Smooth muscle cell (in vitro differentiated cells): ENCODE measurements around the gene SAMSN1. TPM values are rescaled to one million over a fixed set of nuclear protein-coding genes. Genes with fewer than 3 reads are reported as not detected.

Experiments
- DNase-seq: peaks from one replicate; lab custom pipeline; 2025; ENCODE audit not compliant: unreplicated experiment; lab: John Stamatoyannopoulos, UW
- H2AFZ ChIP-seq: fragments of 200-600 bp; sonication (generic); 2 replicates; pipeline ENCODE4 v1.6.0; 2016; ENCODE audit warnings: antibody characterized with exemption, low read depth, mild to moderate bottlenecking
- H3F3A ChIP-seq: fragments of 200-600 bp; sonication (generic); 2 replicates; pipeline ENCODE4 v1.6.0; 2017; ENCODE audit warnings: antibody characterized with exemption, low read depth
- H3K27ac ChIP-seq: fragments of 200-600 bp; sonication (generic); 2 replicates; pipeline ENCODE4 v1.5.1; 2016; ENCODE audit warnings: low read depth, mild to moderate bottlenecking
- H3K27me3 ChIP-seq: fragments of 200-600 bp; sonication (generic); 2 replicates; pipeline ENCODE4 v1.6.1; 2016; ENCODE audit warnings: low read depth, mild to moderate bottlenecking
- H3K36me3 ChIP-seq: fragments of 200-600 bp; sonication (generic); 2 replicates; pipeline ENCODE4 v1.5.1; 2016; ENCODE audit warnings: low read depth
- H3K4me1 ChIP-seq: fragments of 200-600 bp; sonication (generic); 2 replicates; pipeline ENCODE4 v1.5.1; 2016; ENCODE audit warnings: low read depth
- H3K4me2 ChIP-seq: fragments of 200-600 bp; sonication (generic); 2 replicates; pipeline ENCODE4 v1.6.0; 2016; ENCODE audit warnings: mild to moderate bottlenecking
- H3K4me3 ChIP-seq: fragments of 200-600 bp; sonication (generic); 2 replicates; pipeline ENCODE4 v1.5.1; 2016; ENCODE audit warnings: mild to moderate bottlenecking
- H3K79me2 ChIP-seq: fragments of 200-600 bp; sonication (generic); 2 replicates; pipeline ENCODE4 v1.6.0; 2016; ENCODE audit warnings: low read depth, mild to moderate bottlenecking
- H3K9ac ChIP-seq: fragments of 200-600 bp; sonication (generic); 2 replicates; pipeline ENCODE4 v1.6.0; 2016; ENCODE audit warnings: low read depth
- H3K9me3 ChIP-seq: fragments of 200-600 bp; sonication (generic); replicated peaks from 2 replicates; pipeline ENCODE4 v1.5.1; 2016; ENCODE audit warnings: low read depth
- H4K20me1 ChIP-seq: fragments of 200-600 bp; sonication (generic); 2 replicates; pipeline ENCODE4 v1.6.0; 2016; ENCODE audit warnings: low read depth
- WGBS: methylation state at CpG from one replicate; pipeline ENCODE4 v1.1.7; 2016; ENCODE audit warnings: low lambda C conversion rate; 5-methylcytosine and 5-hydroxymethylcytosine counted together
- polyA plus RNA-seq: library from polyadenylated mRNA; unstranded; fragments of >200 nt; fragmentation: Nextera tagmentation; extraction: Ambion mirVana; gene quantifications from 2 replicates; pipeline ENCODE4 v1.2.1, GENCODE V29; 2016
- total RNA-seq: library from RNA; depleted of rRNA; stranded (reverse); fragments of >200 nt; gene quantifications from 2 replicates; pipeline ENCODE4 v1.2.3, GENCODE V29; 2014
- TF ChIP-seq, protein P1 (sequence below): fragments of 200-600 bp; sonication (generic); IDR thresholded peaks from 2 replicates; pipeline ENCODE4 v1.5.1; 2017; ENCODE audit warnings: borderline replicate concordance, mild to moderate bottlenecking, antibody characterized with exemption; ENCODE audit not compliant: insufficient read depth, poor library complexity, severe bottlenecking

The SAMSN1 gene
- total and polyA plus RNA-seq, 2 experiments from 2014 or later: 0.13 TPM; not detected in 1

DNA sequence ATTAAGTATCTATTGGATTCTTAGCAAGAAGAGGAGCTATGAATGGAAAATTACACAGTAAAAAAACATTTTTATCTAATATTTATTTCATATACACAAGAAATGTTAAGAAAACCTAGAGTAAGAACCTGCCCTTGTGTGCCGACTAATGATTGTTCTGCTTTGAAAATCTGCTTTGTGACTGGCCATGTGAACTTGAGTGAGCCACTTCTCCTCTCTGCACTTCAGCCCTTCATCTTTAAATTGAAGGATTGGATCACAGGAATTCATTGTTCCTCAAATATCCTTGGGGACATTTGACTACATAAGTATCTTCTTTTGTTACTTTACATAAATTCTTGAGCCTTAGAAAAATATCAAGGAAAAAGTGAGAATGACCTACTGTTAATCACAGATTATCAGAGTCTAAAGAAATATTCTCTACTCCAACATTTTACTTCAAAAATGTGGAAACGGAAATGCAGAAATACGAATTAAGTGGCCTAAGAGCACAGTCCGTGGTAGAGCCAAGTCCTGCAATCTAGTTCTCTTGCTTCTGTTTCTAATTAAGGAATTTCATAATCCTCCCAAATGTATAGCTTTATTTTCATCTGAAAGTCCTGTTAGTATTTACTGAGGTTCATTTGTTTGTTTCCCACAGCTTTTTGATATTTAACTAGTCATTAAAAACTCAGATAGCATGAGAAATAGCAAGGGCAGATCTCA, 46.3 kb upstream of the SAMSN1 start:
- Histone ChIP-seq H3F3A (no peaks in the 10 kb centered on the region), H4K20me1 (no peaks in the 10 kb centered on the region), H3K79me2 (no peaks in the 10 kb centered on the region), H3K4me3 (no peak overlapping the region), H2AFZ (no peak overlapping the region), H3K9ac (no peak overlapping the region), H3K9me3 (no peaks in the 10 kb centered on the region), H3K4me2 (no peak overlapping the region), H3K27me3 (no peaks in the 10 kb centered on the region), H3K27ac (no peak overlapping the region), H3K36me3 (no peaks in the 10 kb centered on the region), H3K4me1 (no peaks in the 10 kb centered on the region)
- DNase-seq: no peak
- TF ChIP-seq, protein P1, sequence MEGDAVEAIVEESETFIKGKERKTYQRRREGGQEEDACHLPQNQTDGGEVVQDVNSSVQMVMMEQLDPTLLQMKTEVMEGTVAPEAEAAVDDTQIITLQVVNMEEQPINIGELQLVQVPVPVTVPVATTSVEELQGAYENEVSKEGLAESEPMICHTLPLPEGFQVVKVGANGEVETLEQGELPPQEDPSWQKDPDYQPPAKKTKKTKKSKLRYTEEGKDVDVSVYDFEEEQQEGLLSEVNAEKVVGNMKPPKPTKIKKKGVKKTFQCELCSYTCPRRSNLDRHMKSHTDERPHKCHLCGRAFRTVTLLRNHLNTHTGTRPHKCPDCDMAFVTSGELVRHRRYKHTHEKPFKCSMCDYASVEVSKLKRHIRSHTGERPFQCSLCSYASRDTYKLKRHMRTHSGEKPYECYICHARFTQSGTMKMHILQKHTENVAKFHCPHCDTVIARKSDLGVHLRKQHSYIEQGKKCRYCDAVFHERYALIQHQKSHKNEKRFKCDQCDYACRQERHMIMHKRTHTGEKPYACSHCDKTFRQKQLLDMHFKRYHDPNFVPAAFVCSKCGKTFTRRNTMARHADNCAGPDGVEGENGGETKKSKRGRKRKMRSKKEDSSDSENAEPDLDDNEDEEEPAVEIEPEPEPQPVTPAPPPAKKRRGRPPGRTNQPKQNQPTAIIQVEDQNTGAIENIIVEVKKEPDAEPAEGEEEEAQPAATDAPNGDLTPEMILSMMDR: no peak
- 79% methylated on average over 4 of the region's 4 CpGs for WGBS

DNA sequence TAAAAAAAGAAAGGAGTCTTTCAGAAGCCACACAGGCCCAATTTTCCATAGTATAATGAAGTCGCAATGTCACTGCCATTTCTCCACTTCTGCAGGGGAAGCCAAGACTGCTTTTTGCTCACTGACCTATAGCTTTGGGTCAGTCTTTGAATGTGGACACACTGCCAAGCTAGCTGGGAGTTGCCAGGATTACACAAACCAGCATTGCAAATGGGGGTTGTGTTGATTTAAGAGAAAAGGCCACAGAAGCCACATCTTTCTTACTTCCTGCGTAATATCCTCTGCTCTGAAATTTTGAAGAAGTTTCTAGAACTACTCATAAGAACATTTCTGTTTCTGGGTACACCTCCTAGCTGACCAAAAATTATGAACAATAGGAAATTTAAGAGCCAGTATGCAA, 45.8 kb upstream of the SAMSN1 start:
- 87% methylated on average over 2 of the region's 2 CpGs for WGBS
- Histone ChIP-seq H3K9me3 (no peaks in the 10 kb centered on the region), H3K4me2 (no peak overlapping the region), H3K27ac (no peak overlapping the region), H2AFZ (no peak overlapping the region), H3K4me1 (no peaks in the 10 kb centered on the region), H3K27me3 (no peaks in the 10 kb centered on the region), H3F3A (no peaks in the 10 kb centered on the region), H4K20me1 (no peaks in the 10 kb centered on the region), H3K9ac (no peak overlapping the region), H3K4me3 (no peak overlapping the region), H3K79me2 (no peaks in the 10 kb centered on the region), H3K36me3 (no peaks in the 10 kb centered on the region)
- TF ChIP-seq, protein P1: no peak
- no peak for DNase-seq

DNA sequence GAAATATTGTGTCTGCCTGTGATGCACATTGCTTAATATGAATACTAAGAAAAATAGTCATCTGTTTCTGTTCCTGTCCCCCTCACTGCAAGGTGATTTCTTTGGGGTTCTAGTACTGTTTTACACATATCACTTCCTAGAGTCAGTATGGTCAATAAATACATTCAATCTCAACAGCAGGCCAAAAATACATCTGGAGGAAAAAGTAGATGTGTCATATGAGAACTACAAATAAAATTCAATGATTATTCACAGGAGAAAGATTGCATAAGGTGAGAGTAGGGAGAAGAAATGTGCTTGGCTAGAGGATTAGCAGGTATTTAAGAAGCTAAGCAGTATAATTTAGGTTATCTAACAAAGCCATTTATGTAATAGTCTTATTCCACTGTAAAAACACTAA, 45.3 kb upstream of the SAMSN1 start:
- Histone ChIP-seq H3K27ac (no peak overlapping the region), H4K20me1 (no peaks in the 10 kb centered on the region), H3K9me3 (no peaks in the 10 kb centered on the region), H3K79me2 (no peaks in the 10 kb centered on the region), H3K4me3 (no peak overlapping the region), H3K36me3 (no peaks in the 10 kb centered on the region), H3F3A (no peaks in the 10 kb centered on the region), H3K4me2 (no peak overlapping the region), H2AFZ (no peak overlapping the region), H3K27me3 (no peaks in the 10 kb centered on the region), H3K9ac (no peak overlapping the region), H3K4me1 (no peaks in the 10 kb centered on the region)
- DNase-seq: no peak
- TF ChIP-seq, protein P1: no peak
